HG03354 (cell line): ENCODE data around the gene TENT5C.

ENCODE experiments used
- ATAC-seq: cut with Tn5 transposase; IDR thresholded peaks from one replicate; pipeline ENCODE4 v1.9.1; 2021; ENCODE audit warnings: mild to moderate bottlenecking; ENCODE audit not compliant: unreplicated experiment, poor library complexity, severe bottlenecking

The TENT5C gene

DNA sequence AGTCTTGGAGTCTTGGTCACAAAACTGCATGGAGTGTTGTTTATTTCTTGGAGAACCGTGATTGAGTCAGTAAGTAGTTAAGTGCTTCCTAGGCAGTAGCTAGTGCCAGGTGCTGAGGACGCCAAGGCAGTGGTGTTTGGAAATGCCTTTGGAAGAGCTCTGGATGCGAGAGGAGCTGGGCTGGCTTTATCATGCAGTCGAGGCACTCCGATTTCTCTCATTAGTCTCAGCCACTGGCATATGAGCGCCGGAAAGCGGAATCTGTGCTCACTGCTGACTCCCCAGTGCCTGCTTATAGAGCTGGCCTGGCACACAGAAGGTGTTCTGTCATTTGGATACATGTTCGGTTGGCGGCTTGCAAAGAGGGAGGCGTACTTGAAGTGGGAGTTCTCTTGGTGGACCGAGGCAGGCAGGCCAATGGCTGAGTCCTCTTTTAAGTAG is 3.6 kb downstream of the TENT5C start:
- no peak for ATAC-seq

DNA sequence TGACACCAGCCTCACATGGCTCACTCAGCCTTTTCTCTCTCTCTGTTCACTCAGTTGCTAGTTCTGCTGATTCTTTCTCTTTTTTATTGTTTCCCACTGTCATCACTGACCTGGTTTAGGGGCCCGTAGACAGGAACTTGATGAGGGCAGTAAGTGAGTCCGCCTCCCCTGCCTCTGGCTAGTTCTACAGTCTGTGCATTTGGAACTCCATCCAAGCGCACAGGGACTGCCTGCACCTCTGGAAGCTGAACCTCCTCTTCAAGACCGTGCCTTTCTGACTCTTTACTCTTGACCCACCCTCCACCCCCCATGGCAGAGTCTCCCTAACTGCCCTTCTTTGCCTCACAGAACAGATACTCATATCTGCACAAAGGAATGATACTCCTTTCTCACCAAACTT is 4.2 kb downstream of the TENT5C start:
- ATAC-seq = no peak

DNA sequence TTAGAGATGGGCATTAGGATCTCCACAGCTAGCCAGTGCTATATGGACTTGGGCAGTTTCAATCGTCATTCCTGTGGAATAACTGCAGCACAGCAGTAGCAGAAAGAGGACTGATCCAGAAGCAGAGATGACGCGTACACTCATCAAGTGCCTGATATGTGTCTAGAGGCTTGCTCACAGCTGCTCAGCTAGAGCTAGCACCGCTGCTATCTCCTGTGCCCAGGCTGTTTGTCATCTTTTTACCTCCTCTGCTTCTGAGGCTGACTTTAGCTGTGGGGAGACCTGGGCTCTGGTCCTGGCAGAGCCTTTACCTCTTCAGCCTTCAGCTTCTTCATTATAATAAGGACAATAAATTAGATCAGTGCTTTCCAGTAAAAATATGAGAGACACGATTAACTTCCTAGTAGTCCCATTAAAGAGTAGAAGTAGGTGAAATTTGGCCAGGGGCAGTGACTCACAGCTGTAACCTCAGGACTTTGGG is 5.3 kb downstream of the TENT5C start:
- no peak for ATAC-seq

DNA sequence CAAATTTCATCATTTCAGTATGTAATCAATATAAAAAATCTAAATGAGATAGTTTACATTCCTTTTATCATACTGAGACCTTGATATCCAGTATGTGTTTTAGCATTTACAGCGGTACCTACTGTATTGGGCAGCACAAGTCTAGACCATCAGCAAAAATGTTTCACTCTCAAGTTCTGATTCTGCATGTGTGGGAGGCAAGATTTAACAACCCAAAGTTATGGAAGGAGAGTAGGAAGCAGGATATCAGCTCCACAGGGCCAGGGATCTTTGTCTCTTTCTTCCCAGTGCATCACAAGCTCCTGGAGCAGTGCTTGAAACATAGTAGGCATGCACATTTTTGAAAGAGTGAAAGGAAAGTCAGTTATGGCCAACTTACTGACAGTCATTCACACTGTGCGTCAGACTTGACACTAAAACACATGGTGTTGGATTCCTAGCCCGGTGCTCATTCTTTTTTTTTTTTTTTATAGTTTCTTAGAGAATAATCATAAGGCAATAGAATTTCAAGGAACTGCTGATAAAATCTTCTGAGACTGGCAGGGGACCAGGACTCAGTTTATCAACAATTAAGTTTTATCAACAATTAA is 6.1 kb downstream of the TENT5C start:
- ATAC-seq = no peak

DNA sequence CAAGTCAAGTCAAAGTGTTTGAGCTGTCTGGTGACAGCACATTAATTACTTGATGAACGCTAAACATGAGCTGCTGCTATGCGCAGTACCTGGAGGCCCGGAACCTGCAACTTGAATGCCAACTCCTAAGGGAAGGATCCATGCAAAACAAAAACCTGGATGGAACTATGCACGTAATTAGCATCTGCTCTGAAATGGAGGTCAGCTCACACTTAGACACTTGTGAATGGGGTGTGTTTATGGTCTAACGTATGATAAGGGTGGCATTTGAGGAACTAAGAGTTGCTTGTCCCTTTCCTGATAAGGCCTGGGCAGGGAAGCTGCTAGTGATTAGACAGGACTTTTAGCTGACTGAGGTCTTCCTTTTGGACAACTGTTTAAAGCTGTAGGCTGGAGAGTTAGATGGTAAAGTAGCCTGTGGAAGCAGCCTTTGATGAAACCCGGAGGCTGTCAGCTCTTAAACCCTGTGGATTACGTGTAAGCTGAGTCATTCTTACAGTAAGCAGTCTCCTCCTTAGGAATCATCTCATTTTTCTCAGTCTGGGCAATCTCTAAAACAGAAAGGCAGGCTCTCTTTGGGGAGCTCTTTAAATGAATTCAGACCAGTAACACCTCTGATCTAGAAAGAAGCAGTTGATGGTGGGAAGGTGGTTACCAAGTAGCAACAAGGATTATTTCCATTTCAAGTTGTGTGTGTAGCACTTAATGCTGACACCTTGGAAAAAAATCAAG is 6.8 kb downstream of the TENT5C start:
- ATAC-seq = no peak

DNA sequence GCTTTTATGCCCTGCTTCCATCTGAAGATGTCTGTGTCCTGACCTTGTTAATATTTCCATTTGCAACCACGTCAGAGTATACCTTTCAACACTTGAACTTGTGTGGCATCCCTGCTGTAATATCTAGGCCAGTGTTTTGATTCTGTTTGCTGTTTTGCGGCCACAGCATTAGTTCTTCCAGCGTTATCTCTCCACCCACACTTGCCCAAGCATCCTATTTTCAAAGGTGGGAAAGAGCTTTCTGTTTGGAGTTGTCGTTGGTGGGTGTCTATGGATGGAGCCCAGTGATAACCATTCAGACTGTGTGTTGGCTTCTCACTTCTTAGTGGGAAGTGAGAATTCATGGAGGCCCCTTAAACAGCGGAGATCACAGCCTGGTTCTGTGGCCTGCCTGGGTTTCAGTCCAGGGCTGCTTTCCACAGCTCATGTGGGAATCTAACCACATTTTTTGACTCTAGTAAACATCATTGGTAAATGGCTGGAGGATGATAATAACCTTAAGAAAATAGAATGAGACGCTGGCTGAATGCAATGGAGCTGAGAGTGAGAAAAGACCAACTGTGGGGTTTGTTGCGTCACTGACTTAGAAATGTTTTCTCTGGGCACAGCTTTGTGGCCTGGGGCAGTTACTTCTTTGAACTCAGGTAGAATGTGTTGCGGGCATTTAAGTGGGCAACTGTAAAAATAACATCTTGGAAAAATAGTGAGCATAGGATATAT is 7.6 kb downstream of the TENT5C start:
- ATAC-seq = no peak

DNA sequence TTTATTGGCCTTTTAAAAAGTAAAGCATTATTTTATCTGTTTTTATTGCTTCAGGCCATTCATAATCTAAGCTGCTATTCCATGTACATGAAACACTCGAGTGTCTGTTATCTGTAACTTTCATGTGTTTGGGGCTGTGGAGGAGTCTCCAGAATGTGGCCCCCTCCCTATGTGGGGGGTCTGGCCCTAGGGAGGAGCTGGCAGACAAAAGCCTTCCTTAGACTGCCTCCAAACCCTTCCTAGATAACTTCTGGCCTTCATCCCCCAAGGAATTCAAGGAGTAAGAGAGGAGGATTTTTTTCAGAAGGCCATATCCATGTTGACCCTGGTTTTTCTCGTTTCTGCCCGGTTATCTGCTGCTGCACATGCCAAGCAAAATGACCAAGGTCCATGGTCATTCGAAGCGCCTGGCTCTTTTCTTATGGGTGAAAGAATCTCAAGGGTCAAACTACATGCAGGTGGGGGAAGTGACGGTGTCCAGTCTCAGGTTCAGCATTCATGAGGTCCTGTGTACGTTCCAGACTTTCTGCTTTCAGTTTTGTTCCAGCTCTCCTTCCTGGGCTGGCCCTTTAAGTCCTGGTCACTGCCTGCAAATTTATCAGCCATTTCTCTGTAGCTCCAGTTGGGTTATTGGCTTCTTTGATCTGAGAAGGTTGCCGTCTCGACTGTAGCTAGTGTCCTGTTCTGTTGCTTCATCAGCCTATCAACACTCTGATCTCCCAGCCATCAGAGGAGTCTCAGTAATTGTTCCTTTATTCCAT is 8.3 kb downstream of the TENT5C start:
- ATAC-seq = no peak

DNA sequence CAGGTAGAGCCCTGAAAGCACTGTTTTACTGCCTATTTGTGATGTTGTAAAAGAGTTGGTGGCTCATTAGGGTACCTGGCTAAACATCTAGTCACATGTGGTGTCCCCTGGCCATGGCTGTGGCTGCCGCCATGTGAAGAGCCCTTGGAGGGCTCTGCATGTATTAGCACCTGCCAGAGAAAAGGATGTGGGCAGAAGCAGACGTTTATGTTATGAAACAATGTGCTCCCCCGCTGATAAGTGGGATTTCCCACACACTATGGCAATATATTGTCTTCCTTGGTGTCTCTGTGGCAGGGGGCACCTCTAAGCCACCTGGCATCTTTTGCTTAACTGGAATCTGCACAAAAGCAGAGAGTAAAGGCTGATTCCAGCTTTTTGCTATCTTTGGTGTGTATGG is 9.6 kb downstream of the TENT5C start:
- ATAC-seq = no peak

DNA sequence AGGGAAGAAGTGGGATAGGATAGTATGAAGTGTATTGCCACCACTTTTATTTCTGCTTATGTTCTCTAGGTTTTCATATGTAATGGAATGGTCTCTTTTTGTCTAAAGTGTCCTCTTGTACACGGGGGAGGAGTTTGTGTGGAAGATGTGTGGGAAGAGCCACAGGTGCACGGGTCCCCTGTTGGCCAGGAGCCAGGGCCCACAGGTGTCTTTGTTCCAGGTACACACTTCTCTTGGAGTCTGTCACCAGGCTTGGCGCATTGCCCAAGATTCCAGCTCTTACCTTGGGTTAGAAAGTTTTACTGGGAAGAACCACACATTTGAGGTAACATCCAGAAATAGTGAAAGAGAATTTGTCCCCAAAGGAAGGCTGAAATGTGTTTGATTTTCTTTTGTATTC is 10.5 kb downstream of the TENT5C start:
- no peak for ATAC-seq

DNA sequence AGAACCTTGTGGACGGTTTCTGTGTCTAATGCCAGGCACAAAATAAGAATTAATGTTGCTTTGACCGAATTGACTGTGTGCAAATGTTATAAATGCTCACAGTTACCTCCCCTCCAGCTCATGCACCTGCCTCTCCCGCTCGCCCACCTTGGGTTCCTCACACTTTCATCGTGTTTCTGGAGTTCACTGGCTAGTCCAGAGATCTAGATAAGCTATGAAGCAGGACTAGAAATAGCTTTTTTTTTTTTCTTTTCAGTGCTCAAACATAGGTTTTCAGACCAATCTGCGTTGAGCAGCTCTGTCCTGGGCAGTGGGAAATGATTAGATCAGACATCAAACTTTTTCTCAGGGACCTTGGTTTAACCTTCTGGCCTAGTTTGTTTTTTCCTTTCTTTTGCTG is 11.1 kb downstream of the TENT5C start:
- no peak for ATAC-seq

DNA sequence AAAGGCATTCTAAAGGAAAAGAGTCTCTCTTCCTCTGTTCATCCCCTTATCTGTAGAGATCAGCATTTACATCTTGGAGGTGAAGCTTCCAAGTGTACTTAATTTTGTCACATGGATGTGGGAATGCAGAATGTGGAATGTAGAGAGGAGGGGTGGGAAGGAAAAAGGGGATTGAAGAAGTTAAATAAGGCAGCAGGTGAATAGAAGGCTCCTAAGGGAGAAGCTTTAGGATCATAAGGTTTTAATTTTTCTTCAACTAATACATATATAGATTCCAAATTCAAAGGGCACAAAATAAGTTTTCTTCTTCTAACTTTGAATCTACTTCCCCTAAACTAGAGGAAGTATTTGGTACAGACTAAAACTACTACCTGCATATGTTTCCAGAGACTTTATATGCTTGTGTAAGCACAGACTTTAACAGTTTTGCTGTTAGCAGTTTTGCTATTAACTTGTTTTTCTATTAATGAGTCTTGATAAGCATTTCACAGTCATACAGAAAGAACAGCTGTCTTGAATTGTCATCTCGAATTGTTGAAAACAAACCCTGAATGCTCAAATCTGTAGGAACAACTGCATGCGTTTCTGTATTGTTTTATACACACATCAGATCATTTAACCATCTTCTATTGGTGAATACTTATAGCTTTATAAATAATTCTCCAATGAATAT is 12.7 kb downstream of the TENT5C start:
- no peak for ATAC-seq

DNA sequence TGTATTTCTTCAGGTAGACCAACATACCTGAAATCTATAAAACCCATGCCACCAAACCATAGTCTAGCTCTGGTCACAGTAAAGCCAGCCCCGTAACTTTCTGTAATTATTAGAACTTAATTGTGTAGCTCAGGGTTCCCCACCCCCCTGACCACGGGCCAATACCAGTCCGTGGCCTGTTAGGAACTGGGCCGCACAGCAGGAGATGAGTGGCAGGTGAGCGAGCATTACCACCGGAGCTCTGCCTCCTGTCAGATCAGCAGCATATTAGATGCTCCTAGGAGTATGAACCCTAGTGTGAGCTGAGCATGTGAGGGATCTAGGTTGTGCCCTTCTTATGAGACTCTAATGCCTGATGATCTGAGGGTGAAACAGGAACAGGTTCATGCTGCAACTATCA is 14.6 kb downstream of the TENT5C start:
- no peak for ATAC-seq

DNA sequence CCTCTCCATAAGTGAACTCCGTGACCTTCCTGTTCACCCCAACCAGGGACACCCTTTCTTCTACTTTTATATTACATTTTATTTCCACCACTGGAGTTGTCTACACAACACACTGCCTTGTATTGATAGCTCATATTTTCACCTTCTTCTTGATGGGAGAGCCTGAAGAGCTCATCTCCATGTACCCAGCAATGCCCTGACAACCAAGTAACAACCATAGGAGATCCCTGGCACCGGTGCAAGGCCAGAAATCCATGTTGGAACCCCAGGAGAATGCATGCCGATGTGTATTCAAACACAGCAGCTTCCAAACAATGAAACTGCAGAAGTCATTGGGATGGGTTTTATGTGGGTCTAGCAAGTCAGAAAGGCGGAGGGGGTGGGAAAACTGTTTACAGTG is 15.5 kb downstream of the TENT5C start:
- ATAC-seq = no peak

DNA sequence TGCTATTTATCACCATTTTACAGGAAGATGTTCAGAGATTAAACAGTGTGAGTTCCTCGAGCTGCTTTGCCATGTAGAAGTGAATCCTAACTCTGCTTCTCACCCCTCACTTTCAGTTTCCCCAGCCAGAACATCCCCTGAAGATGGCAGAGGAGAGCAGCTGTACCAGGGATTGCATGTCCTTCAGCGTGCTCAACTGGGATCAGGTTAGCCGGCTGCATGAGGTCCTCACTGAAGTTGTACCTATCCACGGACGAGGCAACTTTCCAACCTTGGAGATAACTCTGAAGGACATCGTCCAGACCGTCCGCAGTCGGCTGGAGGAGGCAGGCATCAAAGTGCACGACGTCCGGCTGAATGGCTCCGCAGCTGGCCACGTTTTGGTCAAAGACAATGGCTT is 16.9 kb downstream of the TENT5C start:
- no peak for ATAC-seq

DNA sequence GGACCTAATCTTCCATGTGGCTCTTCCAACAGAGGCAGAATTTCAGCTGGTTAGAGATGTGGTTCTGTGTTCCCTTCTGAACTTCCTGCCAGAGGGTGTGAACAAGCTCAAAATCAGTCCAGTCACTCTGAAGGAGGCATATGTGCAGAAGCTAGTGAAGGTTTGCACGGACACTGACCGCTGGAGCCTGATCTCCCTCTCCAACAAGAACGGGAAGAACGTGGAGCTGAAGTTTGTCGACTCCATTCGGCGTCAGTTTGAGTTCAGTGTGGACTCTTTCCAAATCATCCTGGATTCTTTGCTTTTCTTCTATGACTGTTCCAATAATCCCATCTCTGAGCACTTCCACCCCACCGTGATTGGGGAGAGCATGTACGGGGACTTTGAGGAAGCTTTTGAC is 17.3 kb downstream of the TENT5C start:
- ATAC-seq = no peak

DNA sequence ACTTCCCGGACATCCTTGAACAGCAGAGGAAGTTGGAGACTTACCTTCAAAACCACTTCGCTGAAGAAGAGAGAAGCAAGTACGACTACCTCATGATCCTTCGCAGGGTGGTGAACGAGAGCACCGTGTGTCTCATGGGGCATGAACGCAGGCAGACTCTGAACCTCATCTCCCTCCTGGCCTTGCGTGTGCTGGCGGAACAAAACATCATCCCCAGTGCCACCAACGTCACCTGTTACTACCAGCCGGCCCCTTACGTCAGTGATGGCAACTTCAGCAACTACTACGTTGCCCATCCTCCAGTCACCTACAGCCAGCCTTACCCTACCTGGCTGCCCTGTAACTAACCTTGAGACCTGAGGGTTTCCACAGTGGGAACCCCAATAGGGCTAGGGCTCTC is 17.9 kb downstream of the TENT5C start:
- no peak for ATAC-seq

DNA sequence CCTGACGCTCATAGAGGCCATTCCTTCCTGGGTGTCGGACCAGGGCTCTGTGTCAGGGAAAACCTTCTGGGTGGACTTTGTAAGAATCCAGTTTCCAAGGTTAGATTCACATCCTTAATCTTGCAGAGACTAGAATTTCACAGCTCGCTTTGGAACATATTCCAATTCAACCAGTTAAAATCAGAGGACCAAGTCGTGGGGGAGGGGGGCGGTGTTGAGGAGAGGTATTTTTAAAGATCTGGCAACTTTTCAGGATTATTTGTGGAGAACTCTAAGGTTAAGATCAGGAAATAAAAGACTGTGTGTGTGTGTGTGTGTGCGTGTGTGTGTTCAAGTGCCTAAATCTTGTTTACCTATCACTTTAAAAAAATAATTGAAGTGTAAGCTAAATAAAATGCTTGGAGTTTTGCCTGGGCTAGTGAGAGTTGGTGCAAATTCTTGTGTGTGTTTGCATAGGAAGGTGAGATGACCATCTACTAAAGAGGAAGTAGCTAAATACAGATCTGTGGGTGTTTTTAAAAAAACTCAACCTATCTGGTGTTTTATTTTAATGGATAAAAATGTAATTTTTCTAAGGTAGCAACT is 21.8 kb downstream of the TENT5C start:
- ATAC-seq = no peak

DNA sequence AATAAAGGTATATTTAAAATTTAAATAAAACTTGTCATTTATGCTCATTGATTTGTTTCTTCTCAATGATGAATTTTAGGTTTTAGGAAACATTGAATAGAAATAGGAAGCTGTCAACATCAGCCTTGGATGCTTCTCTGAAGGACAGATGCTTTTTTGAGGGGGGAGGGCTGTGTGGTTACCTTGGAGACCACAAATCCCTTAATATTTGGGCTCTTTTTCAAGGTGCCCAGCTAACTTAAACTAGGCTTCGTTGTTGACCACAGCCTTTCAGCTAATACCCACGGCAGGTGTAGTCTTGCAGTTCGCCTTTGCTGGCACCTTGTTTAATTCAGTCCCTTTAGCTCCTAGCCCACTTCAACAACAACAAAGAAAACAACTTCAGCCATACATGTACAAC is 22.5 kb downstream of the TENT5C start:
- ATAC-seq = no peak

DNA sequence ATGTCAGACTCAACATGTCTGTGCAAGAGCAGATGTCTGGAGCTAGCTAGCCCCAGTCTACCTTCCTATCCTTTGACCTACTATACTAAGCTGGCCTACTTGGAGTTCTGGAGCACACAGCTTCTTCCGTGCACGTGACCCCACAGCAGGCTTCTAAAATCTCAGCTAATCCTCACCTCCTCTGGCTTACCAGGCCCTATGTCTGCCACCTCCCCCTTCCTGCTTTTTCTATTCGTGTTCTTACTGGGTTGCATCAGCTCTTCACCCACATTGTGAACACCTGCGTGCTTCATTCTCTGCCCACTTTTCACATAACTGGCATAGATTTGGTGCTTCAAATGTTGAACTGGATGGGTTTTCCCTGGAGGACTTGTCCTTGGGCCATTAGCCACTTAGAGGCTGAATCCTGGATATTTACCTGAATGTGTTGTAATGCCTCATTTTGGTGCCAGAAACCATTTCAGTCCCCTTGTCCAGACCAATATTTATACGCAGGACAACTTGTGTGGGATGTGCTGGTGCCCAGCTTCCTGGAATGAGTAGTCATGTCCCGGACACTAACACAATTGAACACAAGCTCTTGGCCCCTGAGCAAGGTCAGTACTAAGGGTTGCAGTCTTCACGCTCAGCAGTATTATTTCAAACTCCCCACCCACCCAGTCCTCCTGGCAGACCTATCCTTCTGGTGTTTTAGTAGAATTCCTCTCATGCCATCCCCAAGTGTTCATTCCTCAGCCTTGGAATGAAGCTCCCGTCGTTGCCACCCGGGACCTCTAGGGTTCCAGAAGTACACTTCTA is 24.0 kb downstream of the TENT5C start:
- no peak for ATAC-seq
